ENCODE results near the gene TCP10L. TPM values are rescaled to one million over a fixed set of nuclear protein-coding genes. Genes with fewer than 3 reads are reported as not detected.

Gene TCP10L
- total RNA-seq, 4 donors from 2014 or later = 0.14 to 0.79 TPM; not detected in 2

DNA sequence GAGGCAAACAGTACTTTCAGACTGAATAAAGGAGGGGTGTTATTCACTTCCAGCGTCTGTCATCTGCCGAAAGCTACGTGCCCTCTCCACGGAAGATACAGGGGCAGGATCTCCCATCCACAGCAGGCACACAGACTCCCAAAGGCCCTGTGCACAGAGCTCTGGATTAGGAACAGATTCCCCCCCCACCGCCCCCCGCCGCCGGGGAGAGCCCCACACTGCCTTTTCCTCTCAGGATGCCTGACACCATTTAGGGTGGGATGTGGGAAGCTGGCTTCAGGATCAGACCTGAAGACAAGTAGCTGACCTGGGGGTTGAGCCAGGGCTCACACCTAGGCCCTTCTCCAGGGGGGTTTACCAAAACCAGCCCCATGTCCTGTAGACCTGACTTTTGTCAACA is 8.4 kb upstream of the TCP10L start:
- no peaks in the 10 kb centered on the region for H3K9me3 ChIP-seq
- in situ Hi-C loops (cut with MboI; ENCODE audit: low pct_ligation_motif_present in 1 of 4, low pct_unique_long_range_greater_than_20kb in 1 of 4, low sequenced_read_pairs in 3 of 4) (loop anchor here in 1 of 4 donors (10.0 kb wide), 1 partner anchor 189 kb away; no protein-coding TSS in a partner anchor), intact Hi-C loops (cut with DNase I; ENCODE audit: low total_unique reads) (no loop called here)
- no peak for TF ChIP-seq POLR2A (IDR thresholded peaks at IDR 0.05)
- TF ChIP-seq POLR2AphosphoS5 (IDR thresholded peaks at IDR 0.05) = no peak
- TF ChIP-seq, protein P1, sequence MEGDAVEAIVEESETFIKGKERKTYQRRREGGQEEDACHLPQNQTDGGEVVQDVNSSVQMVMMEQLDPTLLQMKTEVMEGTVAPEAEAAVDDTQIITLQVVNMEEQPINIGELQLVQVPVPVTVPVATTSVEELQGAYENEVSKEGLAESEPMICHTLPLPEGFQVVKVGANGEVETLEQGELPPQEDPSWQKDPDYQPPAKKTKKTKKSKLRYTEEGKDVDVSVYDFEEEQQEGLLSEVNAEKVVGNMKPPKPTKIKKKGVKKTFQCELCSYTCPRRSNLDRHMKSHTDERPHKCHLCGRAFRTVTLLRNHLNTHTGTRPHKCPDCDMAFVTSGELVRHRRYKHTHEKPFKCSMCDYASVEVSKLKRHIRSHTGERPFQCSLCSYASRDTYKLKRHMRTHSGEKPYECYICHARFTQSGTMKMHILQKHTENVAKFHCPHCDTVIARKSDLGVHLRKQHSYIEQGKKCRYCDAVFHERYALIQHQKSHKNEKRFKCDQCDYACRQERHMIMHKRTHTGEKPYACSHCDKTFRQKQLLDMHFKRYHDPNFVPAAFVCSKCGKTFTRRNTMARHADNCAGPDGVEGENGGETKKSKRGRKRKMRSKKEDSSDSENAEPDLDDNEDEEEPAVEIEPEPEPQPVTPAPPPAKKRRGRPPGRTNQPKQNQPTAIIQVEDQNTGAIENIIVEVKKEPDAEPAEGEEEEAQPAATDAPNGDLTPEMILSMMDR (IDR thresholded peaks at IDR 0.05) = no peak
- no peak for TF ChIP-seq EP300 (IDR thresholded peaks at IDR 0.05; ENCODE audit: low read depth)
- DNase-seq = no peak
- H3K27me3 ChIP-seq = no peaks in the 10 kb centered on the region
- H3K4me1 ChIP-seq = no peaks in the 10 kb centered on the region
- WGBS, 2 donors (ENCODE audit: low coverage in 1 of 2) = 65 to 71% methylated on average over 4 to 8 of the region's 8 CpGs
- no peak overlapping the region for H3K4me3 ChIP-seq
- no peaks in the 10 kb centered on the region for H3K36me3 ChIP-seq
- no peak overlapping the region for H3K27ac ChIP-seq

DNA sequence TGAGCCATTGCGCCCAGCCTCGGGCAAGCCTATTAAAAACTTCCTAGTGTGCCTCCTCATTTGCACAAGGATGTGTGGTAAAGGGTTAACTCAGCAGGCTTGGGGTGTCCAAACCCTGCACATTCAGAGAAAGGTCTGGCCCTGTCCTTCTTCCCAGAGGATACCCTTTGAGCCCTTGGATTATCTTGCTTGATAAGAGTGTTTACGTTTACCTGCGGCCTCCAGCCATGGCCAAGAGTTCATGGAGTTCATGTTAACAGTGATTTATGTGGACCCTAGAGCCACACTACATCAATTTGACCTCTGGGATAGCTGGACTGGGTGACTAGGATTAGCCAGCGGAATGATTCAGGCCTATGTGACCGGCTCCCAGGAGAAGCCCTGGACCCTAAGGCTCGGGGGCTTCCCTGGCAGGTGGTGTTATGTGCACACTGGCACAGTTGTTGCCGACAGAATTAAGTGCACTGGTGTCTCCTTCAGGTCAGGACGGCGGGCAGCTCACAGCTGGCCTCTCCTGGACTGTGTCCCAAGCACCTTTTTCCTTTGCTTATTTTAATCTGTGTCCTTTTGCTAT is 7.7 kb upstream of the TCP10L start:
- TF ChIP-seq EP300 (IDR thresholded peaks at IDR 0.05; ENCODE audit: low read depth) (no peak), POLR2AphosphoS5 (IDR thresholded peaks at IDR 0.05) (no peak), POLR2A (IDR thresholded peaks at IDR 0.05) (no peak)
- TF ChIP-seq, protein P1 (IDR thresholded peaks at IDR 0.05) = no peak
- Histone ChIP-seq H3K4me3 (no peak overlapping the region), H3K4me1 (no peaks in the 10 kb centered on the region), H3K27ac (no peak overlapping the region), H3K36me3 (no peaks in the 10 kb centered on the region), H3K9me3 (no peaks in the 10 kb centered on the region), H3K27me3 (no peaks in the 10 kb centered on the region)
- in situ Hi-C loops (cut with MboI; ENCODE audit: low pct_ligation_motif_present in 1 of 4, low pct_unique_long_range_greater_than_20kb in 1 of 4, low sequenced_read_pairs in 3 of 4) = loop anchor here in 1 of 4 donors (10.0 kb wide), 1 partner anchor 188 kb away; no protein-coding TSS in a partner anchor
- WGBS, 2 donors (ENCODE audit: low coverage in 1 of 2) = 52 to 60% methylated on average over 1 to 10 of the region's 10 CpGs
- DNase-seq = no peak
- intact Hi-C loops (cut with DNase I; ENCODE audit: low total_unique reads) = no loop called here

DNA sequence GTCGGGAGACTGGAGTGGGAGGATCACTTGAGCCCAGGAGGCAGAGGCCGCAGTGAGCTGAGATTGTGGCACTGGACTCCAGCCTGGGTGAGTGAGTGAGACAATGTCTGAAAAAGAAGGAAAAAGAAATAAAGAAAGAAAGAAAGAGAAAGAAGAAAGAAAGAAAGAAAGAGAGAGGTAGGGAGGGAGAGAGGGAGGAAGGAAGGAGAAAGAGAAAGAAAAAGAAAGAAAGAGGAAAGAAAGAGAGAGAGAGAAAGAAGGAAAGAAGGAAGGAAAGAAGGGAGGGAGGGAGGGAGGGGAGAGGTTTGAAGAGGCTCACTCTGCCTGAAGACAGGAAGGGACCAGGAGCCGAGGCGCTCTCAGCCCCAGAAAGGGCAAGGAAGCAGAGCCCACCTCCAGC is 4.8 kb upstream of the TCP10L start:
- 85 to 87% methylated on average over 3 to 4 of the region's 4 CpGs for WGBS, 2 donors (ENCODE audit: low coverage in 1 of 2)
- DNase-seq = no peak
- in situ Hi-C loops (cut with MboI; ENCODE audit: low pct_ligation_motif_present in 1 of 4, low pct_unique_long_range_greater_than_20kb in 1 of 4, low sequenced_read_pairs in 3 of 4) = loop anchor here in 1 of 4 donors (10.0 kb wide), 1 partner anchor 185 kb away; no protein-coding TSS in a partner anchor
- TF ChIP-seq POLR2A (IDR thresholded peaks at IDR 0.05) (no peak), POLR2AphosphoS5 (IDR thresholded peaks at IDR 0.05) (no peak), EP300 (IDR thresholded peaks at IDR 0.05; ENCODE audit: low read depth) (no peak)
- TF ChIP-seq, protein P1 (IDR thresholded peaks at IDR 0.05) = no peak
- no peaks in the 10 kb centered on the region for H3K9me3 ChIP-seq
- H3K4me3 ChIP-seq = no peak overlapping the region
- H3K27me3 ChIP-seq = no peaks in the 10 kb centered on the region
- no peaks in the 10 kb centered on the region for H3K36me3 ChIP-seq
- intact Hi-C loops (cut with DNase I; ENCODE audit: low total_unique reads) = no loop called here
- no peaks in the 10 kb centered on the region for H3K4me1 ChIP-seq
- H3K27ac ChIP-seq = no peak overlapping the region

DNA sequence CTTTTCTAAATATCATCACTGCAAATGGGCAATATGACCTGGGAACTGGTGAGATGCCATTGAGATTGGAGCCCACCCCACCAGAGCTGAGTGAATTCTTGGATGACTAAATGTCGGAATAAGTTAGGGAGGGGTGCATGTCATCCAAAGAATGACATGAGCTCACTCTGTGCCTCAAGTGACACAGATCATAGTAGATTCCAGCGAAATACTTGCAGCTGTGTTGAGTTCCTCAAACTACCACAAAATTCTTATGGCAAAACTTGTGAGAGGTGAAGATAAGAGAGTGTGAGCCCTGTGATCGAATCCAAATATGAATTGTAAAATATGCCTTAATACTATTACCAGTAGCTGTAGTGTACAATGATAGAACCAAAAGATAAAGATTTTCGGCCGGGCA is 2.3 kb upstream of the TCP10L start:
- Histone ChIP-seq H3K4me1 (no peaks in the 10 kb centered on the region), H3K4me3 (no peak overlapping the region), H3K27ac (no peak overlapping the region), H3K27me3 (no peaks in the 10 kb centered on the region), H3K36me3 (no peaks in the 10 kb centered on the region), H3K9me3 (no peaks in the 10 kb centered on the region)
- intact Hi-C loops (cut with DNase I; ENCODE audit: low total_unique reads) = no loop called here
- TF ChIP-seq EP300 (IDR thresholded peaks at IDR 0.05; ENCODE audit: low read depth) = no peak
- TF ChIP-seq, protein P1 (IDR thresholded peaks at IDR 0.05) = no peak
- TF ChIP-seq POLR2AphosphoS5 (IDR thresholded peaks at IDR 0.05) = no peak
- TF ChIP-seq POLR2A (IDR thresholded peaks at IDR 0.05) = no peak
- 94 to 96% methylated on average over 5 of the region's 5 CpGs for WGBS, 2 donors (ENCODE audit: low coverage in 1 of 2)
- no peak for DNase-seq
- in situ Hi-C loops (cut with MboI; ENCODE audit: low pct_ligation_motif_present in 1 of 4, low pct_unique_long_range_greater_than_20kb in 1 of 4, low sequenced_read_pairs in 3 of 4) = no loop called here

All from transverse colon (tissue), 4 donors.